Measurements from ENCODE around the gene ARFRP1.

ARFRP1 gene

GRCh38 chr20:63701329-63702035 is 6.3 kb downstream of the ARFRP1 start:
- DNase-seq = no peak

- no peak for DNase-seq
Measured at GRCh38 chr20:63701051-63701328, 6.8 kb downstream of the ARFRP1 start.

- DNase-seq = no peak
Measured at GRCh38 chr20:63700199-63701050, 7.4 kb downstream of the ARFRP1 start.

- DNase-seq = no peak
Measured at GRCh38 chr20:63699466-63700198, 8.1 kb downstream of the ARFRP1 start.

GRCh38 chr20:63698739-63699465 is 8.9 kb downstream of the ARFRP1 start:
- DNase-seq = no peak

GRCh38 chr20:63697868-63698545 is 9.8 kb downstream of the ARFRP1 start:
- DNase-seq = no peak

GRCh38 chr20:63697357-63697867 is 10.4 kb downstream of the ARFRP1 start:
- no peak for DNase-seq

GRCh38 chr20:63696628-63697356 is 11.0 kb downstream of the ARFRP1 start, which contains the start of gene TNFRSF6B:
TNFRSF6B (plus strand) TSS chr20:63696652; CDS start chr20:63696768, 116 bp downstream.
- DNase-seq = no peak

- no peak for DNase-seq
Measured at GRCh38 chr20:63696306-63696627, 11.5 kb downstream of the ARFRP1 start.

- DNase-seq = no peak
Measured at GRCh38 chr20:63695424-63696305, 12.1 kb downstream of the ARFRP1 start.

GRCh38 chr20:63694584-63695423 is 13.0 kb downstream of the ARFRP1 start:
- DNase-seq = no peak

GRCh38 chr20:63693733-63694583 is 13.8 kb downstream of the ARFRP1 start:
- DNase-seq = no peak

- no peak for DNase-seq
Measured at GRCh38 chr20:63693083-63693732, 14.6 kb downstream of the ARFRP1 start.

- DNase-seq = peak in 1 of 3 experiments; percentile 22
Measured at GRCh38 chr20:63692436-63693082, 15.2 kb downstream of the ARFRP1 start.

- no peak for DNase-seq
Measured at GRCh38 chr20:63691711-63692435, 15.9 kb downstream of the ARFRP1 start.

GRCh38 chr20:63690898-63691710 is 16.7 kb downstream of the ARFRP1 start:
- no peak for DNase-seq

Data from NCI-H1417 (cell line).